C1 segment of cervical spinal cord (tissue), 14 donors: ENCODE measurements around the gene TMEFF2.

Experiments used
- DNase-seq, 14 donors: peaks; one replicate each; lab custom pipeline; 2025; lab: John Stamatoyannopoulos, UW

Gene TMEFF2

GRCh38 chr2:191970867-191971266, 223.9 kb downstream of the TMEFF2 start:
- DNase-seq, result no peak

- DNase-seq, result no peak
Measured at GRCh38 chr2:191968120-191968519, 226.6 kb downstream of the TMEFF2 start.

- DNase-seq, result no peak
Measured at GRCh38 chr2:191965733-191966132, 229.0 kb downstream of the TMEFF2 start.

- no peak for DNase-seq
Measured at GRCh38 chr2:191961556-191961955, 233.2 kb downstream of the TMEFF2 start.

- DNase-seq, result no peak
Measured at GRCh38 chr2:191959209-191959608, 235.5 kb downstream of the TMEFF2 start.

- no peak for DNase-seq
Measured at GRCh38 chr2:191957996-191958860, 236.5 kb downstream of the TMEFF2 start.

GRCh38 chr2:191954451-191954850, 240.3 kb downstream of the TMEFF2 start:
- DNase-seq, result no peak

- DNase-seq, result no peak
Measured at GRCh38 chr2:191952515-191953270, 242.0 kb downstream of the TMEFF2 start.

GRCh38 chr2:191951832-191952231, 242.9 kb downstream of the TMEFF2 start:
- DNase-seq, result peak in 1 of 14 donors; percentile 20

- DNase-seq, result no peak
Measured at GRCh38 chr2:191951376-191951775, 243.4 kb downstream of the TMEFF2 start.

- DNase-seq, result no peak
Measured at GRCh38 chr2:191950132-191950874, 244.4 kb downstream of the TMEFF2 start.

- no peak for DNase-seq
Measured at GRCh38 chr2:191947235-191947634, 247.5 kb downstream of the TMEFF2 start.

GRCh38 chr2:191946471-191947182, 248.1 kb downstream of the TMEFF2 start:
- no peak for DNase-seq

GRCh38 chr2:191945623-191946022, 249.1 kb downstream of the TMEFF2 start:
- DNase-seq, result no peak

- no peak for DNase-seq
Measured at GRCh38 chr2:191942739-191943103, 252.0 kb downstream of the TMEFF2 start.

GRCh38 chr2:191942090-191942738, 252.5 kb downstream of the TMEFF2 start:
- peak in 1 of 14 donors; percentile 0 for DNase-seq

GRCh38 chr2:191941376-191941929, 253.3 kb downstream of the TMEFF2 start:
- DNase-seq, result no peak

GRCh38 chr2:191938779-191939178, 256.0 kb downstream of the TMEFF2 start:
- no peak for DNase-seq

- DNase-seq, result peak in 1 of 14 donors; percentile 82
Measured at GRCh38 chr2:191936882-191937405, 257.8 kb downstream of the TMEFF2 start.

GRCh38 chr2:191935247-191935646, 259.5 kb downstream of the TMEFF2 start:
- peak in 2 of 14 donors; percentile 7 to 89 for DNase-seq
